Activated CD4-positive, alpha-beta T cell treated with anti-CD3 and anti-CD28 coated beads, Interleukin-2, amount 50 U/mL, for 1 hour (primary cell): ENCODE data around the gene GZMH.
"Not testable (repeated sequence)": the region's sequence is repeated elsewhere in the genome, so short reads cannot be mapped to it uniquely, and the experiment has no call there.

ENCODE experiments used
- DNase-seq: peaks from one replicate; pipeline ENCODE4 v3.0.0-alpha.2; 2020

The GZMH gene

GRCh38 chr14:24591004-24591403 lies 18.5 kb downstream of the GZMH start:
- DNase-seq = not testable (repeated sequence)

- DNase-seq = not testable (repeated sequence)
Observed at GRCh38 chr14:24584402-24584801, 25.1 kb downstream of the GZMH start.

- no peak for DNase-seq
Observed at GRCh38 chr14:24578558-24578957, 30.9 kb downstream of the GZMH start.

GRCh38 chr14:24576771-24577170 lies 32.7 kb downstream of the GZMH start:
- no peak for DNase-seq

GRCh38 chr14:24576182-24576581 lies 33.3 kb downstream of the GZMH start, which contains the start of gene CTSG:
CTSG (minus strand) TSS chr14:24576250; CDS start chr14:24576223, 27 bp downstream.
- no peak for DNase-seq

- DNase-seq = no peak
Observed at GRCh38 chr14:24574206-24574774, 35.2 kb downstream of the GZMH start.

- DNase-seq = no peak
Observed at GRCh38 chr14:24566318-24566717, 43.2 kb downstream of the GZMH start.

GRCh38 chr14:24565766-24566165 lies 43.7 kb downstream of the GZMH start:
- no peak for DNase-seq

GRCh38 chr14:24563505-24563904 lies 46.0 kb downstream of the GZMH start:
- no peak for DNase-seq

- no peak for DNase-seq
Observed at GRCh38 chr14:24556756-24557155, 52.7 kb downstream of the GZMH start.
